ENCODE results near the gene OTOG.

The OTOG gene

GRCh38 chr11:17519061-17519885, 27.8 kb upstream of the OTOG start:
- no peak for DNase-seq (ENCODE audit: low spot score)

- DNase-seq (ENCODE audit: low spot score), result no peak
Observed at GRCh38 chr11:17521106-17521900, 25.8 kb upstream of the OTOG start.

- no peak for DNase-seq (ENCODE audit: low spot score)
Observed at GRCh38 chr11:17522655-17523054, 24.4 kb upstream of the OTOG start.

DNA sequence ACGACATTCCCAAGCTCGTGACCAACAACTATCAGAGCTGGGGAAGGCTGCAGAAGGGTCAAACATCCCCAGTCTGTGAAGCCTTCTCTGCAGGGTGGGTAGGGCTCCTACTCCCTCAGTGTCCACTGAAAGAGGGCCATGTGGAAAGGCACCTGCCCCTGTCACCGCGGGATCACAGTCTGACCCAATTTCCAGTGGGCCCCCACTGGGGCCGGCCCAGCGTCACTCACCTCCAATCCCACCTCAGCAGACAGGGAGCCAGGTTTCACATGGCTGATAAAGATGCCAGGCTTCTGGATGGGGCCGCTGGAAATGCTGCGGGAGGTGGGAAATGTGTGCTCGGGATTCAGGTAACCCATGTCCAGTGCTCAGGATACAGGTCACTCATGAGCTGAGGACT, 22.8 kb upstream of the OTOG start:
- DNase-seq (ENCODE audit: low spot score), result no peak

GRCh38 chr11:17525570-17525969, 21.5 kb upstream of the OTOG start:
- DNase-seq (ENCODE audit: low spot score), result no peak

GRCh38 chr11:17526326-17526725, 20.7 kb upstream of the OTOG start:
- DNase-seq (ENCODE audit: low spot score), result no peak

GRCh38 chr11:17526931-17527627, 20.0 kb upstream of the OTOG start:
- no peak for DNase-seq (ENCODE audit: low spot score)

DNA sequence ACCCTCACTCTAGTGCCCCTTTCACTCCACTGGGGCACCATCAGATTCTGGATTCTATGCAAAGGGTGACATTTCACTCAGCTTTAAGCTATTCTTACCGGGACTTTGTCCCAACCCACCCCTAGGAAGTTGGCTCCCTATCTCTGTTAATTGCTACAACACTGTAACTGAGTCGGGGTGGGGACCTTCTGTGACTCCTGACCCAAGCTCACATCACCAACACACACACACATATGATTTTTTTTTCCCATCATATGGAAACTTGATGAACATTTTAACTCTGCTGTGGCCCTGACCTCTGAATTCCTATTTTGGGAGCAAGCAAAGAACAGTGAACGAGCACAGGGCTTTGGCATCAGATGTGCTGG, 19.4 kb upstream of the OTOG start:
- no peak for DNase-seq (ENCODE audit: low spot score)

- DNase-seq (ENCODE audit: low spot score), result no peak
Observed at GRCh38 chr11:17528181-17528691, 18.8 kb upstream of the OTOG start.

DNA sequence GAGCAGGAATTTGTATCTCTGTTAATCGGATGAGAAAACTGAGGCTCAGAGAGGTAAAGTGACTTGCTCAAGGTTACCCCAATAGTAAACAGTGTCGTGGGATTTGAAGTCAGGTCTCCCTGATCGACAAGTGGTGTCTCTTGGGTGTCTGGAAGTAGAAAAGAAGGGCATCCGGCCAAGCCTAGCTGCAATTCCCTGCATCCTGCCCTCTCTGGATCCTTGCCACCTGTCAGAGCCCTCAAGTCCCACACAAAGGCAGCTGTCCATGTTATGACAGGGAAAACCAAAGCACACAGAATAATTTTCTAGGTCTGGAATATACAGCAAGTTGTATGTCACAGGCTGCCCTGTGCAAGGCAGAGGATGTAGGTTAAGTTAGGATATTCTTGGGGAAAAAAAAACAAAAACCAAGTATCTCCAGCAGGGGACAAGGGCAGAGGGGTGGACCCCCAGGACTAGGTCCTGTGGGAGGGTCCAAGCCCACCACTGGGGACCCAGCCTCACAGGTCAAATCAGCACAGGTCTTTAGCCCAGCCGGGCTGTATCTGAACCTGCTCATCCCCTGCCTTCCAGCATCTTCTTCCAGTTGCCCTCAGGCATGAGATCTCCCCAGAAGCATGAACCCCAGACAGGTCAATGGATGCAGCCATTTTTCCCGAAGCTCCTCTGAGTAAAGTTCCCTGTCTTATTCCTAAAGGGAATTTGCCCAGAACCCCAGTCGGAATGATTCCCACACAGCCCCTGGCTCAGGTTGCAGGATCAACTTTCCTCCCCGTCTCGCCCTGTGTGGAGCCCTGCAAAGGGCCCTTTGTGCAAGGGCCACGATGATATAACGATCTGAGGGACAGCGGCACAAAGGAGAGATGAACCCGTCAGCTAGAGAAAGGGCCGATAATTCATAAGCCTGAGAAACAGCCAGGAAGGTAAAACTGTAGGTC, 17.9 kb upstream of the OTOG start:
- DNase-seq (ENCODE audit: low spot score), result no peak

- no peak for DNase-seq (ENCODE audit: low spot score)
Observed at GRCh38 chr11:17529844-17530185, 17.2 kb upstream of the OTOG start.

DNA sequence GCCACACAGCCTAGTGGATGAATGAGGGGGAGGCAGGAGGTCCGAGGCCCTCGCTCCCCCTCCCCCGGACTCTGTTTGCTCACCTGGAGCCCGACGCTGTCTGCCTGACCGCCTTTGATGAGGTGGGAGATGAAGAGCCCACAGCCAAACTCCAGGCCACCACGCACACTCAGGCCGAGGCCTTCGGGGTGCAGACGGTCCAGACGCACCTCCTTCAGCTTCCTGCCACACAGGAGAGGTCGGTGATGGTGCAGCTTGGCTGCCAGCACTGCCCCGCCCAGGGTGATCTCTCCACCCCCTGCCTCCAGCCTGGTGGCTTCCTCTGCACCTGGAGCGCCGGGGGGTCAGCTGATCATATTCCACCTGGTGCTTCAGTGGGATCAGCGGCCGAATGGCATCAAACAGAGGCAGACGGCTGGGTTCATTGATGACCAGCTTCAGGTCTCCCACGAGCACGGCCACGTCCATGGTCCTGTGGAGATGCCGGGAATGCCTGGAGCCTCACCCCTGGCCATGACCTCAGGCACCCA, 15.9 kb upstream of the OTOG start:
- DNase-seq (ENCODE audit: low spot score), result no peak

- no peak for DNase-seq (ENCODE audit: low spot score)
Observed at GRCh38 chr11:17531636-17532113, 15.4 kb upstream of the OTOG start.

DNA sequence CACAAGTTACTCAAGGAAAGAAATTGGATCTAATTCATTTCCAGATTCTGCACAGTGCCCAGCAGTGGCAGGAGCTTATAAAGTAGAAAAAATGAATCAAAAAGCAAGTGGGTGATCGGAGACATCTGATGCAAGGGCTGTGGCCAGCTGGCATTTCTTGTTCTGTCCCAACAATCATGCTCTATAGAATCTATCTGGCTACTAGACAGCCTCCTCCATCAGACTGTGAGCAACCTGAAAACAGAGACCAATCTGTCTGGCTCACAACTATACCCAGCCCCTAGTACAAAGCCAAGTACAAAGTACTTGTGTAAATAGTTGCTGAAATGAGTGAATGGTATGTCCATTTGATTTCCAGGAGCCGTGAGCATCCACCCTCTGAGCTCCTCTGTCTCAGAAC, 14.3 kb upstream of the OTOG start:
- no peak for DNase-seq (ENCODE audit: low spot score)

DNA sequence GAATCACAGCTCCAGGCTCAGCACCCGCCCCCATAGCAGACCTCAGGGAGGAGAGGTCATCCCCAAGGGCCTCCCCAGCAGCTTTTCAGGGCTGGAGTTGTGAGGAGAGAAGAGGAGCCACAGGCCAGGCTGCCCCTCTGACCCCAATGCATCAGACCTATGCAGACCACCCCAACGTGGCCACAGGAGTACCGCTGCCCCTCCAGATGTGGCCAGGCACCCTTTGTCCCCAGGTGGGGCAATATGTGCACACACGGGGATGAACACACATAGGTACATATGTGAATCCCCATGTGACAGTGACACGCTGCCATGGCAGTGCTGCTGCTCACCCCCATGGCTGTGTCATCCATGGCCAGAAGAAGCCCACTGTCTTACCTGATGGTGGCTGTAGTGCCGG, 13.7 kb upstream of the OTOG start:
- no peak for DNase-seq (ENCODE audit: low spot score)

- no peak for DNase-seq (ENCODE audit: low spot score)
Observed at GRCh38 chr11:17533778-17534415, 13.2 kb upstream of the OTOG start.

DNA sequence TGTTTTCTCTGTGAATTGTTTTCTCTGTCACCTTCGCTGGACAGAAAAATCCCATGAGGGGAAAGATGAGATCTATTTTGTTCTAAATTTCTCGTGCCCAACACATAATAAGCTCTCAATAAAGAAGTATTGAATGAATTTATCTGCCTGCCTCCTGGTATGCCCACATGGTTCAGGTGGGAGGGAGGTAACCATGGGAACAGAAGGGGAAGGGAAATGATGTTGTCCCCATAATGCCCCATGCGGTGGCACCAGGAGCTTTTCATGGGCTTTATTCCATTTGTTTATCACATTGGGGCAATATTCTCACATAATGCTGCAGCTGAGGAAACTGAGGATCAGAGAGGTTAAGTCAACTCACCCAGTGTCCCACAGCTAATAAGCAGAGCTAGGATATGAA, 11.6 kb upstream of the OTOG start:
- DNase-seq (ENCODE audit: low spot score), result no peak

- DNase-seq (ENCODE audit: low spot score), result no peak
Observed at GRCh38 chr11:17537261-17537660, 9.8 kb upstream of the OTOG start.

- DNase-seq (ENCODE audit: low spot score), result no peak
Observed at GRCh38 chr11:17538054-17538453, 9.0 kb upstream of the OTOG start.

GRCh38 chr11:17538731-17539130, 8.3 kb upstream of the OTOG start:
- DNase-seq (ENCODE audit: low spot score), result no peak

- no peak for DNase-seq (ENCODE audit: low spot score)
Observed at GRCh38 chr11:17540807-17541206, 6.3 kb upstream of the OTOG start.

Measured in hematopoietic multipotent progenitor cell treated with erythropoietin and hydrocortisone succinate and interleukin-3 and kit ligand, for 17 days (in vitro differentiated cells).